ENCODE measurements around the gene TM2D3.

The TM2D3 gene

GRCh38 chr15:101610611-101611000, 41.6 kb downstream of the TM2D3 start:
- Histone ChIP-seq H3K27ac (ENCODE audit: low read length) (no peak overlapping the region), H2AFZ (ENCODE audit: low read length) (no peak overlapping the region), H3K27me3 (replicated peaks; ENCODE audit: insufficient read depth, low read length) (no peaks in the 10 kb centered on the region), H3K9me3 (replicated peaks; ENCODE audit: insufficient read depth, low read length) (no peaks in the 10 kb centered on the region), H3K4me2 (ENCODE audit: low read depth, low read length) (no peak overlapping the region), H3K9ac (ENCODE audit: low read length) (no peak overlapping the region), H3F3A (ENCODE audit: insufficient read depth, low read length) (no peaks in the 10 kb centered on the region), H3K4me3 (ENCODE audit: low read length) (no peak overlapping the region), H3K9me2 (replicated peaks; ENCODE audit: insufficient read depth, low read length) (no peaks in the 10 kb centered on the region), H3K79me2 (ENCODE audit: low read length) (no peaks in the 10 kb centered on the region), H4K20me1 (ENCODE audit: insufficient read depth, low read length) (no peaks in the 10 kb centered on the region), H3K36me3 (replicated peaks; ENCODE audit: insufficient read depth, low read length) (no peaks in the 10 kb centered on the region), H3K4me1 (ENCODE audit: low read length) (no peaks in the 10 kb centered on the region)
- DNase-seq, result no peak
- no peak for TF ChIP-seq EZH2phosphoT487 (IDR thresholded peaks at IDR 0.05; ENCODE audit: low read length)
- TF ChIP-seq EZH2 (optimal IDR thresholded peaks at IDR 0.05; ENCODE audit: low read depth, low read length), result no peak
- TF ChIP-seq CTCF (IDR thresholded peaks at IDR 0.05; ENCODE audit: low read length), result no peak

GRCh38 chr15:101609742-101610610, 42.2 kb downstream of the TM2D3 start:
- no peaks in the 10 kb centered on the region for H3K4me1 ChIP-seq (ENCODE audit: low read length)
- H3K9ac ChIP-seq (ENCODE audit: low read length), result no peak overlapping the region
- H3K36me3 ChIP-seq (replicated peaks; ENCODE audit: insufficient read depth, low read length), result no peaks in the 10 kb centered on the region
- no peak overlapping the region for H2AFZ ChIP-seq (ENCODE audit: low read length)
- TF ChIP-seq EZH2 (optimal IDR thresholded peaks at IDR 0.05; ENCODE audit: low read depth, low read length), result no peak
- TF ChIP-seq CTCF (IDR thresholded peaks at IDR 0.05; ENCODE audit: low read length), result no peak
- no peak for TF ChIP-seq EZH2phosphoT487 (IDR thresholded peaks at IDR 0.05; ENCODE audit: low read length)
- H3F3A ChIP-seq (ENCODE audit: insufficient read depth, low read length), result no peaks in the 10 kb centered on the region
- no peaks in the 10 kb centered on the region for H3K9me3 ChIP-seq (replicated peaks; ENCODE audit: insufficient read depth, low read length)
- no peaks in the 10 kb centered on the region for H3K9me2 ChIP-seq (replicated peaks; ENCODE audit: insufficient read depth, low read length)
- H3K79me2 ChIP-seq (ENCODE audit: low read length), result no peaks in the 10 kb centered on the region
- H3K4me2 ChIP-seq (ENCODE audit: low read depth, low read length), result no peak overlapping the region
- DNase-seq, result no peak
- H3K27me3 ChIP-seq (replicated peaks; ENCODE audit: insufficient read depth, low read length), result no peaks in the 10 kb centered on the region
- no peak overlapping the region for H3K4me3 ChIP-seq (ENCODE audit: low read length)
- no peak overlapping the region for H3K27ac ChIP-seq (ENCODE audit: low read length)
- H4K20me1 ChIP-seq (ENCODE audit: insufficient read depth, low read length), result no peaks in the 10 kb centered on the region

- Histone ChIP-seq H3K36me3 (replicated peaks; ENCODE audit: insufficient read depth, low read length) (no peaks in the 10 kb centered on the region), H2AFZ (ENCODE audit: low read length) (no peak overlapping the region), H3K4me3 (ENCODE audit: low read length) (no peak overlapping the region), H3K9me2 (replicated peaks; ENCODE audit: insufficient read depth, low read length) (no peaks in the 10 kb centered on the region), H3K9ac (ENCODE audit: low read length) (no peak overlapping the region), H4K20me1 (ENCODE audit: insufficient read depth, low read length) (no peaks in the 10 kb centered on the region), H3K27me3 (replicated peaks; ENCODE audit: insufficient read depth, low read length) (no peaks in the 10 kb centered on the region), H3K79me2 (ENCODE audit: low read length) (no peaks in the 10 kb centered on the region), H3F3A (ENCODE audit: insufficient read depth, low read length) (no peaks in the 10 kb centered on the region), H3K4me1 (ENCODE audit: low read length) (no peaks in the 10 kb centered on the region), H3K27ac (ENCODE audit: low read length) (no peak overlapping the region), H3K9me3 (replicated peaks; ENCODE audit: insufficient read depth, low read length) (no peaks in the 10 kb centered on the region), H3K4me2 (ENCODE audit: low read depth, low read length) (no peak overlapping the region)
- TF ChIP-seq EZH2 (optimal IDR thresholded peaks at IDR 0.05; ENCODE audit: low read depth, low read length) (no peak), EZH2phosphoT487 (IDR thresholded peaks at IDR 0.05; ENCODE audit: low read length) (no peak), CTCF (IDR thresholded peaks at IDR 0.05; ENCODE audit: low read length) (no peak)
- no peak for DNase-seq
Observed at GRCh38 chr15:101608201-101608600, 44.0 kb downstream of the TM2D3 start.
